Mucosa of stomach (tissue), 1 donor: ENCODE data around the gene CSAG3.
"Not testable (repeated sequence)": the region's sequence is repeated elsewhere in the genome, so short reads cannot be mapped to it uniquely, and the experiment has no call there.

Source experiments
- H3K27me3 ChIP-seq: one replicate; pipeline ENCODE4 v1.7.0; 2013; ENCODE audit warnings: mild to moderate bottlenecking, low read length; ENCODE audit not compliant: control insufficient read depth, insufficient read depth
- H3K36me3 ChIP-seq: one replicate; pipeline ENCODE4 v1.7.0; 2013; ENCODE audit warnings: low read length; ENCODE audit not compliant: control insufficient read depth, insufficient read depth
- H3K4me1 ChIP-seq: one replicate; pipeline ENCODE4 v1.7.0; 2013; ENCODE audit warnings: mild to moderate bottlenecking, low read length; ENCODE audit not compliant: control insufficient read depth, insufficient read depth
- H3K4me3 ChIP-seq: one replicate; pipeline ENCODE4 v1.7.0; 2013; ENCODE audit warnings: low read length
- H3K9ac ChIP-seq: one replicate; pipeline ENCODE4 v1.7.0; 2013; ENCODE audit warnings: mild to moderate bottlenecking, low read length, moderate library complexity
- H3K9me3 ChIP-seq: one replicate; pipeline ENCODE4 v1.7.0; 2013; ENCODE audit warnings: mild to moderate bottlenecking, low read length, moderate library complexity; ENCODE audit not compliant: control insufficient read depth
- donor health status: Pancreatic carcinoma.

The CSAG3 gene

DNA sequence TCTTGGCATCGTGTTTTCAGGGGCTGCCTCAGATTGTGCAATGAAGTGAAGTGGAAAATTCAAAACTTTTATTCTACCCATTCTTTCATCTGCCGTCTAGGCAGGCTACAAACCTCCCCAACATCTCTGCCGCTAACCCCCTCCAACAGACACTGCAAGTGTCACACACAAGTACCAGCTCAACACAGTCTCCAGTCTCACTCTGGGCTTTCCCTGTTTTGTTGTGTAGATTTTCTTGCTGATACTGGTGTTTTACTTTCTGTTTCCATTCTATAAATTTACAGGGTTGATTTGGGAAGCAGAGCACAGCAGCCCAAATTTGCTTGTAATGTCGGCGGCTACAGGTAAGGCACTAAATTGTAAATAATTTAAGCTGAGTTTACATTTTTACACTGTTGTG lies 4.1 kb upstream of the CSAG3 start:
- H3K9me3 ChIP-seq, H3K36me3 ChIP-seq: not testable (repeated sequence)

GRCh38 chrX:152759544-152759943 lies 526 bp downstream of the CSAG3 start:
- not testable (repeated sequence) for H3K36me3 ChIP-seq, H3K4me1 ChIP-seq, H3K9ac ChIP-seq, H3K4me3 ChIP-seq, H3K9me3 ChIP-seq, H3K27me3 ChIP-seq

More for the DNA sequence above, 4.1 kb upstream of the CSAG3 start:
- not testable (repeated sequence) for H3K4me3 ChIP-seq, H3K27me3 ChIP-seq, H3K9ac ChIP-seq, H3K4me1 ChIP-seq

DNA sequence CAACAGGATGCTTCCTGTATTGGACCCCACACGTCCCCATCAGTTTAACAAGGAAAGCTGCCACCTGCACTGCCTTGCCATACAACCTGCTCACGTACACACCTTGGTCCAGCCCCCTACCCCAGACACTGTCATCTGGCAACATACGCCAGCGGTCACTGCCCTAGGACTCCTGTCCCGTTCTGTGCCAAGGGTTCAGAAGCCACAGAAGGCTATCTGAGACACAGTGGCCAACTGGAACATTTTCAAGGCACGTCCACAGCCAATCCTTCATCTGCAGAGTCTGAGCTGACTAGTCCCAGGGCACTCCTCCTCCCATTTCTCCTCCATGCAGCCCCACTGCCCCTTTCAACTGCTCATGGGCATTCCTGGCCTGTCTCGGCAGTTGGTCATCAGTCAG lies 2.6 kb downstream of the CSAG3 start:
- H3K27me3 ChIP-seq, H3K9ac ChIP-seq, H3K9me3 ChIP-seq, H3K4me3 ChIP-seq, H3K36me3 ChIP-seq, H3K4me1 ChIP-seq: not testable (repeated sequence)

GRCh38 chrX:152766562-152766961 lies 7.5 kb downstream of the CSAG3 start:
- not testable (repeated sequence) for H3K4me3 ChIP-seq, H3K9me3 ChIP-seq, H3K4me1 ChIP-seq, H3K27me3 ChIP-seq, H3K9ac ChIP-seq, H3K36me3 ChIP-seq

- H3K4me1 ChIP-seq, H3K4me3 ChIP-seq, H3K9me3 ChIP-seq, H3K9ac ChIP-seq, H3K27me3 ChIP-seq, H3K36me3 ChIP-seq: not testable (repeated sequence)
Observed at GRCh38 chrX:152769549-152770289, 10.7 kb downstream of the CSAG3 start, which contains the start of gene MAGEA6. Gene MAGEA6 (minus strand): TSS chrX:152769689. CDS start chrX:152767650, 2,039 bp downstream.

GRCh38 chrX:152787062-152787461 lies 28.0 kb downstream of the CSAG3 start:
- H3K9ac ChIP-seq, H3K27me3 ChIP-seq, H3K4me1 ChIP-seq, H3K36me3 ChIP-seq, H3K4me3 ChIP-seq, H3K9me3 ChIP-seq: not testable (repeated sequence)

GRCh38 chrX:152798945-152799344 lies 39.9 kb downstream of the CSAG3 start:
- no peaks in the 10 kb centered on the region for H3K4me1 ChIP-seq
- H3K36me3 ChIP-seq, result no peaks in the 10 kb centered on the region
- no peak overlapping the region for H3K4me3 ChIP-seq
- H3K9ac ChIP-seq, result no peak overlapping the region
- no peaks in the 10 kb centered on the region for H3K9me3 ChIP-seq
- no peaks in the 10 kb centered on the region for H3K27me3 ChIP-seq

DNA sequence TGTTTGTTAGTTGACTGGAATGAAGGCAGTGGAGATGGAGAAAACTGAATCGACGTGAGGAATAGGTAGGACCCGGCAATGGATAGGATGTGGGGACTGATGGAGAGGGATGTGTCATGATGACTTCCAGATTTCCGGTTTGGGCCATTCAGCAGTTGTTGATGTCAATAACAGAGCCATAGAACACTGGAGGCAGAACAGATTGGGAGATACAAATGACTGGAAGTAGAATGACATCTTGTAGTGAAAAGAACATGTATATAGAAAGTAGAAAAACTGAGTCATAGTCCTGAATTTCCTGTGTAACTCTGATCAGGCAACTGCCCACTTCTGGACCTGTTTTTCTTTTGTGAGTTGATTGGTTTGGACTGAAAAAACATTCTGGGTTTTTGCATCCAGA lies 47.0 kb downstream of the CSAG3 start:
- no peaks in the 10 kb centered on the region for H3K4me1 ChIP-seq
- no peaks in the 10 kb centered on the region for H3K27me3 ChIP-seq
- H3K9ac ChIP-seq, result no peak overlapping the region
- H3K4me3 ChIP-seq, result no peak overlapping the region
- no peaks in the 10 kb centered on the region for H3K9me3 ChIP-seq
- H3K36me3 ChIP-seq, result no peaks in the 10 kb centered on the region
